ENCODE measurements around the gene OPTC. TPM values are rescaled to one million over a fixed set of nuclear protein-coding genes. Genes with fewer than 3 reads are reported as not detected.
A peak's percentile ranks its signal among the peaks of the same experiment; 100 is the strongest.

Gene OPTC
- total and polyA plus RNA-seq, 4 donors, result not detected

GRCh38 chr1:203547147-203547546, 53.2 kb downstream of the OPTC start:
- DNase-seq (no peak), ATAC-seq (ENCODE audit: insufficient read depth, low FRiP score) (no peak)
- Histone ChIP-seq H3K4me3 (no peak overlapping the region), H3K27ac (ENCODE audit: low read depth in 1 of 2, low read length in 1 of 2) (no peak overlapping the region), H3K9ac (ENCODE audit: insufficient read depth in 1 of 2, low read length in 2 of 2) (no peak overlapping the region), H3K27me3 (ENCODE audit: control insufficient read depth in 3 of 3, insufficient read depth in 3 of 3, low read length in 2 of 3) (no peaks in the 10 kb centered on the region), H3K9me3 (ENCODE audit: control insufficient read depth in 4 of 4, insufficient read depth in 3 of 4, low read length in 3 of 4) (no peaks in the 10 kb centered on the region), H3K36me3 (ENCODE audit: control insufficient read depth in 4 of 4, insufficient read depth in 4 of 4, low read length in 4 of 4) (no peaks in the 10 kb centered on the region), H3K4me1 (ENCODE audit: control insufficient read depth in 5 of 5, insufficient read depth in 5 of 5, low read length in 5 of 5) (peaks cover 0 to 8% (median 0%) of the 10 kb centered on the region in 5 donors)
- TF ChIP-seq, protein P1, sequence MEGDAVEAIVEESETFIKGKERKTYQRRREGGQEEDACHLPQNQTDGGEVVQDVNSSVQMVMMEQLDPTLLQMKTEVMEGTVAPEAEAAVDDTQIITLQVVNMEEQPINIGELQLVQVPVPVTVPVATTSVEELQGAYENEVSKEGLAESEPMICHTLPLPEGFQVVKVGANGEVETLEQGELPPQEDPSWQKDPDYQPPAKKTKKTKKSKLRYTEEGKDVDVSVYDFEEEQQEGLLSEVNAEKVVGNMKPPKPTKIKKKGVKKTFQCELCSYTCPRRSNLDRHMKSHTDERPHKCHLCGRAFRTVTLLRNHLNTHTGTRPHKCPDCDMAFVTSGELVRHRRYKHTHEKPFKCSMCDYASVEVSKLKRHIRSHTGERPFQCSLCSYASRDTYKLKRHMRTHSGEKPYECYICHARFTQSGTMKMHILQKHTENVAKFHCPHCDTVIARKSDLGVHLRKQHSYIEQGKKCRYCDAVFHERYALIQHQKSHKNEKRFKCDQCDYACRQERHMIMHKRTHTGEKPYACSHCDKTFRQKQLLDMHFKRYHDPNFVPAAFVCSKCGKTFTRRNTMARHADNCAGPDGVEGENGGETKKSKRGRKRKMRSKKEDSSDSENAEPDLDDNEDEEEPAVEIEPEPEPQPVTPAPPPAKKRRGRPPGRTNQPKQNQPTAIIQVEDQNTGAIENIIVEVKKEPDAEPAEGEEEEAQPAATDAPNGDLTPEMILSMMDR (IDR thresholded peaks at IDR 0.05; ENCODE audit: control extremely low read depth, extremely low read depth), result no peak
- WGBS, 2 donors, result 89 to 97% methylated on average over 4 of the region's 4 CpGs

DNA sequence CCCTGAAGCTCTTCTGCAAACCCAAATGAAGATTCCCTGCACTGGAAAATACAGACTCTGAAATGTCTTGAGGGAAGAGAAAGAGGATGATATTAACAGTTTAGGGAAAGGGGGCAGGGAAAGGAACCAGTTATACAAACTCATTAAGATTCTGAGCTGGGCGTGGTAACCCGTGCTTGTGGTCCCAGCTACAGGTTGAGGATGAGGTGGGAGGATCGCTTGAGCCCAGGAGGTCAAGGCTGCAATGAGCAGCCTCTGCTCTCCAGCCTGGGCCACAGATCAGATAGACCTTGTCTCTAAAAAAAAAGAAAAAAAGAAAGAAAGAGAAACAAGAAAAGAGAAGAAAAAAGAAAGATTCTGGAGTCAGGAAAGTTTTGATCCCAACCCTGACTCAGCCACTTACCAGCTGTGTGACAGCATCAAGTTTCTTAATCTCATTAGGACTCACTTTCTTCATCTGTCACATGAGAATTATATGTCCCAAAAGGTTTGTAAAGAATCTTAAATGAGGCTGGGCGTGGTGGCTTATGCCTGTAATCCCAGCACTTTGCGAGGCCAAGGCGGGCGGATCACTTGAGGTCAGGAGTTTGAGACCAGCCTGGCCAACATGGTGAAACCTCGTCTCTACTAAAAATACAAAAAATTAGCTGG, 53.9 kb downstream of the OPTC start:
- H3K4me3 ChIP-seq, result no peak overlapping the region
- no peak for DNase-seq
- H3K27ac ChIP-seq (ENCODE audit: low read depth in 1 of 2, low read length in 1 of 2), result no peak overlapping the region
- H3K9ac ChIP-seq (ENCODE audit: insufficient read depth in 1 of 2, low read length in 2 of 2), result no peak overlapping the region
- H3K36me3 ChIP-seq (ENCODE audit: control insufficient read depth in 4 of 4, insufficient read depth in 4 of 4, low read length in 4 of 4), result no peaks in the 10 kb centered on the region
- ATAC-seq (ENCODE audit: insufficient read depth, low FRiP score), result no peak
- H3K9me3 ChIP-seq (ENCODE audit: control insufficient read depth in 4 of 4, insufficient read depth in 3 of 4, low read length in 3 of 4), result no peaks in the 10 kb centered on the region
- peaks cover 0 to 8% (median 0%) of the 10 kb centered on the region in 5 donors for H3K4me1 ChIP-seq (ENCODE audit: control insufficient read depth in 5 of 5, insufficient read depth in 5 of 5, low read length in 5 of 5)
- no peaks in the 10 kb centered on the region for H3K27me3 ChIP-seq (ENCODE audit: control insufficient read depth in 3 of 3, insufficient read depth in 3 of 3, low read length in 2 of 3)
- TF ChIP-seq, protein P1 (IDR thresholded peaks at IDR 0.05; ENCODE audit: control extremely low read depth, extremely low read depth), result no peak
- 87 to 94% methylated on average over 8 of the region's 8 CpGs for WGBS, 2 donors

DNA sequence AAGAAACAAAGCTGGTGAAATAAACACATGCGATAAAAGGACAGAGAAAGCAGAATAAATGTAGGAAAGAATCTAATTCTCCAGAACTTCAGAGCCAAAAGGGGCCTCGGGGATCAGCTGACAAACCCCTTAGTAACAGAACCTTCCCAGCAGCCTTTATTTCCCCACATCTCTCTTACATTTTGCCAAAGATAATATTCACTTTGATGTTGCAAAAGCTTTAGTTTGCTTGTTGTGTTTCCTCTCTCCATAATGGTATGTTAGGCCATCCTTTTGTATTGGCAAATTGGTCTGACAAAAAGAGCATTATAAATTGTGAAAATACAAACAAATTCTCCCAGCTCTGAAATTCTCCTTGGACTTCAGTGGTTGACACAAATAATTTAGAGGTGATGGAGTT, 54.9 kb downstream of the OPTC start:
- H3K9ac ChIP-seq (ENCODE audit: insufficient read depth in 1 of 2, low read length in 2 of 2), result no peak overlapping the region
- DNase-seq (peak in 2 of 3 donors; percentile 42 to 44), ATAC-seq (ENCODE audit: insufficient read depth, low FRiP score) (no peak)
- no peak overlapping the region for H3K4me3 ChIP-seq
- peaks cover 0 to 8% (median 1%) of the 10 kb centered on the region in 5 donors for H3K4me1 ChIP-seq (ENCODE audit: control insufficient read depth in 5 of 5, insufficient read depth in 5 of 5, low read length in 5 of 5)
- no peaks in the 10 kb centered on the region for H3K9me3 ChIP-seq (ENCODE audit: control insufficient read depth in 4 of 4, insufficient read depth in 3 of 4, low read length in 3 of 4)
- 72 to 85% methylated on average over 2 of the region's 2 CpGs for WGBS, 2 donors
- TF ChIP-seq, protein P1 (IDR thresholded peaks at IDR 0.05; ENCODE audit: control extremely low read depth, extremely low read depth), result no peak
- no peaks in the 10 kb centered on the region for H3K27me3 ChIP-seq (ENCODE audit: control insufficient read depth in 3 of 3, insufficient read depth in 3 of 3, low read length in 2 of 3)
- no peaks in the 10 kb centered on the region for H3K36me3 ChIP-seq (ENCODE audit: control insufficient read depth in 4 of 4, insufficient read depth in 4 of 4, low read length in 4 of 4)
- no peak overlapping the region for H3K27ac ChIP-seq (ENCODE audit: low read depth in 1 of 2, low read length in 1 of 2)

GRCh38 chr1:203549309-203549708, 55.4 kb downstream of the OPTC start:
- H3K4me3 ChIP-seq, result no peak overlapping the region
- 93 to 99% methylated on average over 2 of the region's 2 CpGs for WGBS, 2 donors
- no peak overlapping the region for H3K9ac ChIP-seq (ENCODE audit: insufficient read depth in 1 of 2, low read length in 2 of 2)
- no peaks in the 10 kb centered on the region for H3K27me3 ChIP-seq (ENCODE audit: control insufficient read depth in 3 of 3, insufficient read depth in 3 of 3, low read length in 2 of 3)
- no peak for ATAC-seq (ENCODE audit: insufficient read depth, low FRiP score)
- H3K27ac ChIP-seq (ENCODE audit: low read depth in 1 of 2, low read length in 1 of 2), result no peak overlapping the region
- peaks cover 0 to 8% (median 3%) of the 10 kb centered on the region in 5 donors for H3K4me1 ChIP-seq (ENCODE audit: control insufficient read depth in 5 of 5, insufficient read depth in 5 of 5, low read length in 5 of 5)
- H3K9me3 ChIP-seq (ENCODE audit: control insufficient read depth in 4 of 4, insufficient read depth in 3 of 4, low read length in 3 of 4), result no peaks in the 10 kb centered on the region
- H3K36me3 ChIP-seq (ENCODE audit: control insufficient read depth in 4 of 4, insufficient read depth in 4 of 4, low read length in 4 of 4), result no peaks in the 10 kb centered on the region
- TF ChIP-seq, protein P1 (IDR thresholded peaks at IDR 0.05; ENCODE audit: control extremely low read depth, extremely low read depth), result no peak
- DNase-seq, result no peak
